Activated T-cell treated with anti-CD3 and anti-CD28 coated beads, Interleukin-2, amount 50 U/mL, for 4 hours (primary cell): Measurements from ENCODE around the gene IL6R. TPM values are rescaled to one million over a fixed set of nuclear protein-coding genes. Genes with fewer than 3 reads are reported as not detected.
A peak's percentile ranks its signal among the peaks of the same experiment; 100 is the strongest.
"Not testable (repeated sequence)": the region's sequence is repeated elsewhere in the genome, so short reads cannot be mapped to it uniquely, and the experiment has no call there.

Source experiments
- ATAC-seq, 2 donors: fragments of 200-7000 bp; cut with Tn5 transposase; one replicate each; pipeline ENCODE4 v1.10.0; 2021
- DNase-seq: peaks from one replicate; pipeline ENCODE4 v3.0.0-alpha.2; 2020
- H3K27me3 Mint-ChIP-seq: one replicate; pipeline ENCODE4 v1.8.0; 2021; ENCODE audit warnings: low read depth, mixed read lengths
- H3K36me3 Mint-ChIP-seq: one replicate; pipeline ENCODE4 v1.8.0; 2022; ENCODE audit warnings: mixed read lengths; ENCODE audit not compliant: insufficient read depth
- H3K4me1 Mint-ChIP-seq: one replicate; pipeline ENCODE4 v1.8.0; 2021; ENCODE audit warnings: low read depth, mixed read lengths
- H3K4me3 Mint-ChIP-seq: one replicate; pipeline ENCODE4 v1.8.0; 2021; ENCODE audit warnings: mild to moderate bottlenecking, moderate library complexity, mixed read lengths
- H3K9me3 Mint-ChIP-seq: one replicate; pipeline ENCODE4 v1.8.0; 2021; ENCODE audit warnings: mixed read lengths
- total RNA-seq, 3 donors: library from RNA; stranded (reverse); gene quantifications; one replicate each; pipeline ENCODE4 v1.2.1, GENCODE V29; 2021

Gene IL6R
- total RNA-seq, 3 donors from 2014 or later = 20.7 to 28.7 (median 24.1) TPM

- ATAC-seq (no peak), DNase-seq (no peak)
- H3K9me3 Mint-ChIP-seq = no peaks in the 10 kb centered on the region
- H3K27me3 Mint-ChIP-seq = no peaks in the 10 kb centered on the region
- H3K4me1 Mint-ChIP-seq = peaks cover 2% of the 10 kb centered on the region
- H3K4me3 Mint-ChIP-seq = no peak overlapping the region
- no peaks in the 10 kb centered on the region for H3K36me3 Mint-ChIP-seq
These were observed 79.0 kb downstream of the IL6R start for GRCh38 chr1:154483941-154484803.

- no peak for ATAC-seq
- no peaks in the 10 kb centered on the region for H3K36me3 Mint-ChIP-seq
These were observed 80.0 kb downstream of the IL6R start for GRCh38 chr1:154485106-154485505.

DNA sequence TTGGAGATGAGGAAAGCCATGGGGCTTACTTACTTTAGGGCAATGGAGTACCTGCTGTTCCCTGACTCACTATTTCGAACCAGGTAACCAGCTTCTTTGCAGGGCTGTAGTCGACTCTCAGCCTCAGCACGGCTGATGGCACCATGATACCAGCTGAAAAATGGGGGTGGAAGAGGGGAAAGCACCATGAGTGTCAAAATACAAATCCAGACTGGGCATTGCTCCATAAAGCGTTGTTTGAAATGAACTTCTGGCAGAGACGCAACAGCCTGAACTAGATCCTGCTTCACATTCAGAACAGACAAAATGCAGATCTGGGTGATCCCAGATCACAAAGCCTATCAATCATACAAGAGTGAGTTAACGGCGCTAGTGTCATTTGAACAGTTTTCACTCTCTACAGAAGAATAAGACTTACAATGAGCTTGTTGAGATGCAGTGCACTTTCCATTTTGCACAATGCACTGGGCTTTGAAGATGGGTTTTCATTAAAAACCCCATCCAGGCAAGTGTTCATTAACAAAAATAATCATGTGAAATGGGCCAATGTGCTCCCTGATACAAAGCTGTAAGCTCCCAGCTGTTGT is 80.9 kb downstream of the IL6R start:
- Mint-ChIP-seq H3K4me3 (no peak overlapping the region), H3K27me3 (no peaks in the 10 kb centered on the region), H3K9me3 (no peaks in the 10 kb centered on the region), H3K4me1 (peaks cover 3% of the 10 kb centered on the region), H3K36me3 (no peaks in the 10 kb centered on the region)
- DNase-seq = no peak
- no peak for ATAC-seq

More at GRCh38 chr1:154485106-154485505, 80.0 kb downstream of the IL6R start:
- DNase-seq = no peak
- Mint-ChIP-seq H3K4me3 (no peak overlapping the region), H3K9me3 (no peaks in the 10 kb centered on the region), H3K4me1 (no peaks in the 10 kb centered on the region), H3K27me3 (no peaks in the 10 kb centered on the region)

DNA sequence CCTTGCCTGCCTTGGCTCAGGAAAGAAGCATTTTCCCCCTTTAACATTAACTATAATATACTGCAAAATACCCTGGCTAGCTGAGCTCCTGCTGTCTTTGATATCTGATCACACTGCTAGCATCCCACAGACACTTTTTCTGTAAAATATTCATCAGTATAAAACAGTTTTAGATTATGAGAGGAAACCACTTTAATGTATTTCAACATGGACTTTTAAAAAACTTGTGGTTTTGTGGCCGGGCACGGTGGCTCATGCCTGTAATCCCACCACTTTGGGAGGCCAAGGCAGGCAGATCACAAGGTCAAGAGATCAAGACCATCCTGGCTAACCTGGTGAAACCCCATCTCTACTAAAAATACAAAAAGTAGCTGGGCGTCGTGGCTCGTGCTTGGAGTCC is 81.6 kb downstream of the IL6R start:
- not testable (repeated sequence) for DNase-seq, H3K36me3 Mint-ChIP-seq, H3K4me3 Mint-ChIP-seq, H3K4me1 Mint-ChIP-seq, H3K9me3 Mint-ChIP-seq, H3K27me3 Mint-ChIP-seq, ATAC-seq

GRCh38 chr1:154488922-154489321 is 83.8 kb downstream of the IL6R start:
- Mint-ChIP-seq H3K4me3 (no peak overlapping the region), H3K27me3 (no peaks in the 10 kb centered on the region), H3K9me3 (no peaks in the 10 kb centered on the region), H3K36me3 (no peaks in the 10 kb centered on the region), H3K4me1 (peaks cover 25% of the 10 kb centered on the region)
- ATAC-seq = no peak
- DNase-seq = no peak

DNA sequence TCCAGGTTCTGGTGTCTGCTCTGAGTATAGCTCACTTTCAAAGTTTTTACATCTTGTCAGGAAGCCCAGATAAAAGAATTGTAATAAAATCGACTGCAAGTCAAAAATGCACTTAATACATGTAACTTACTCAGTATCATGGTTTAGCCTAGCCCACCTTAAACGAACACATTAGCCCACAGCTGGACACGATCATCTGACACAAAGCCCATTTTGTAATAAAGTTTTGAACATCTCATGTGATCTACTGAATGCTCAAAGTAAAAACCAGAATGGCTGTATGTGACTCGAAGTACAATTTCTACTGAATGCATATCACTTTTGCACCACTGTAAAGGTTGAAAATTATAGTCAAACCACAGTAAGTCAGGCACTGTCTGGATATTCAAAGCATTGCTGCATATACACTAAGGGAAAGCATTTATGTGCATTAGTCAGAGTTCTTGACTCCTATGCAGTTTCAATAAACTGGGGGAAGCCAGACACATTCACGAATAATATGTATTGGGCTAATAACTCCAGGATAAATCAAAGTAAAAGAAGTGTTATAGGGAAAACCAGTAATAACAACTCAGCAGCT is 84.6 kb downstream of the IL6R start:
- Mint-ChIP-seq H3K36me3 (no peaks in the 10 kb centered on the region), H3K4me1 (peaks cover 26% of the 10 kb centered on the region), H3K9me3 (no peaks in the 10 kb centered on the region), H3K27me3 (no peaks in the 10 kb centered on the region), H3K4me3 (no peak overlapping the region)
- ATAC-seq (no peak), DNase-seq (no peak)

DNA sequence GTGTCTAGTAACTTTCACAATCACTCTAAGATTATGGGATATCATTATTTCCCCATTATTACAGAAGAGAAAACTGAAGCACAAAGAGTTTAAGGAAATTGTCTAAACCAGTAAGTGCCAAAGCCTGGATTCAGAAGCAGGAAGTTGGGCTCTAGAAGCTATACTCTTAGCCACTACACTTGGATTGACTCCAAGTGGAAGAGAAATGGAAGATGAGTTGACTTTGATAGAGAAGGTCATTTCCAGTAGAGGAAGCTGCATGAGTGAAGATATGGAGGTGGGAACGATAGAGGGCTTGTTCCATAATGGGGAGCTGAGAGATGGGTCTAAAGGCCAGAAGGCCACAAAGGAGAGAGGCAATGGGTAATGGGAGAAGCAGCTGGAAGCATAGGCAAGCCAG is 85.2 kb downstream of the IL6R start:
- no peaks in the 10 kb centered on the region for H3K27me3 Mint-ChIP-seq
- no peaks in the 10 kb centered on the region for H3K36me3 Mint-ChIP-seq
- no peaks in the 10 kb centered on the region for H3K9me3 Mint-ChIP-seq
- DNase-seq (no peak), ATAC-seq (no peak)
- H3K4me1 Mint-ChIP-seq = peaks cover 26% of the 10 kb centered on the region
- no peak overlapping the region for H3K4me3 Mint-ChIP-seq

DNA sequence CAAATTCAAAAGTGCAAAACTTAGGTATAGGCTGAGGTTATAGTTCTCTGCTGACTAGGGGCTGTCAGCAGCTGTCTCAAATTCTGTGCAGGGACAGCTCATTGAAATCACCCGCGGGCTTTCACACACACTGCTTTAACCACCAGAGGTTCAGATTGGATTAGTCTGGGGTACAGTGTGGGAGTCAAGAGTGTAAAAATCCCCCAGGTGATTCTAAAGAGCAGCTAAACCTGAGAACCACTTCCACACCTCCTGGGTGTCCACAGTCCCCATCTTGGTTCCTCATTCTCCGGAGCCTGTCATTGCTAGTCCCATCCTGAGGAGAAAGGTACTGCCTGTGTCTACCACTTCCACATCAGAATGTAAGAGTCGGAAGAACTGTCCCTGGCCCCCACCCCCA is 87.0 kb downstream of the IL6R start:
- Mint-ChIP-seq H3K4me1 (peaks cover 41% of the 10 kb centered on the region), H3K9me3 (no peaks in the 10 kb centered on the region), H3K4me3 (no peak overlapping the region), H3K36me3 (no peaks in the 10 kb centered on the region), H3K27me3 (no peaks in the 10 kb centered on the region)
- DNase-seq (no peak), ATAC-seq (peak in 1 of 2 donors; percentile 28)

GRCh38 chr1:154493276-154493675 is 88.1 kb downstream of the IL6R start:
- Mint-ChIP-seq H3K4me3 (no peak overlapping the region), H3K36me3 (no peaks in the 10 kb centered on the region), H3K27me3 (no peaks in the 10 kb centered on the region), H3K9me3 (no peaks in the 10 kb centered on the region), H3K4me1 (peaks cover 42% of the 10 kb centered on the region)
- DNase-seq (no peak), ATAC-seq (no peak)

- Mint-ChIP-seq H3K4me1 (peaks cover 40% of the 10 kb centered on the region), H3K4me3 (no peak overlapping the region), H3K36me3 (no peaks in the 10 kb centered on the region), H3K9me3 (no peaks in the 10 kb centered on the region), H3K27me3 (peaks cover 7% of the 10 kb centered on the region)
- ATAC-seq = no peak
- DNase-seq = no peak
These were observed 90.5 kb downstream of the IL6R start for GRCh38 chr1:154495496-154496273.

- H3K4me1 Mint-ChIP-seq = peaks cover 42% of the 10 kb centered on the region
- H3K4me3 Mint-ChIP-seq = no peak overlapping the region
These were observed 91.2 kb downstream of the IL6R start for GRCh38 chr1:154496383-154496782.

DNA sequence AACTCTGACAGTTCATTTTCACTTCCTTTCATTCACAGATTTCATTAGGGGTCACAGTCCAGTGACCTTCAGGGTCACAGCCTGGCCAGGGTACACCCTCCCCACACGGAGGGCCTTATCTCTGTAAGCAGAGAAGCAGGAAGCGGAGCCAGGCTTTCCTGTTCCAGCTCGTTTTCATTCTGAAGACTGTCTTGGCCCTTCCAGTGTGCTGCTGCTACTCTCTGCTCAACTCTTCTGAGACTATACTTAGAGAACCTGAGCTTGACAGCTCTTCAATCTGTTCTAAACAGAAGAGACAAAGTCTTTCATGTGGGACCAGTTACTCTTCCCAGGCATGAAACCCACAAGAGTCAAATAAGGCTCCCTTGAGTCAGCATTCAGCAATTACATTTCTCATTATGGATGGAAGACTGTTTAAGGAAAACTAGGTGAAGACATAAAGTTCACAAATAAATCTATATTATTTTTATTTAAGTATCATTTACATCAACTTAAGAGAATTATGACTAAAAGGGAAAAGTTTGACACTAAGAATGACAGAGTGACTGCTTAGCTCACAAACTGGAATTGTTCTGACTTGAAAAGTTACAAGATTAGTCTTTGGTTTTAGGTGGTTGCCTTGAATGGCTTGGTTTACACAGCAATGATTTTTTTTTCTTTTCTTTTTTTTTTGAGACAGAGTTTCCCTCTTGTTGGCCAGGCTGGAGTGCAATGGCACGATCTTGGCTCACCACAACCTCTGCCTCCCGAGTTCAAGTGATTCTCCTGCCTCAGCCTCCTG is 92.1 kb downstream of the IL6R start:
- Mint-ChIP-seq H3K36me3 (no peaks in the 10 kb centered on the region), H3K4me1 (peaks cover 37% of the 10 kb centered on the region), H3K9me3 (no peaks in the 10 kb centered on the region), H3K4me3 (no peak overlapping the region), H3K27me3 (peaks cover 15% of the 10 kb centered on the region)
- DNase-seq (no peak), ATAC-seq (peak; percentile 59 to 62)

More at GRCh38 chr1:154496383-154496782, 91.2 kb downstream of the IL6R start:
- no peak for DNase-seq
- H3K27me3 Mint-ChIP-seq = peaks cover 14% of the 10 kb centered on the region
- H3K36me3 Mint-ChIP-seq = no peaks in the 10 kb centered on the region
- no peaks in the 10 kb centered on the region for H3K9me3 Mint-ChIP-seq
- no peak for ATAC-seq

DNA sequence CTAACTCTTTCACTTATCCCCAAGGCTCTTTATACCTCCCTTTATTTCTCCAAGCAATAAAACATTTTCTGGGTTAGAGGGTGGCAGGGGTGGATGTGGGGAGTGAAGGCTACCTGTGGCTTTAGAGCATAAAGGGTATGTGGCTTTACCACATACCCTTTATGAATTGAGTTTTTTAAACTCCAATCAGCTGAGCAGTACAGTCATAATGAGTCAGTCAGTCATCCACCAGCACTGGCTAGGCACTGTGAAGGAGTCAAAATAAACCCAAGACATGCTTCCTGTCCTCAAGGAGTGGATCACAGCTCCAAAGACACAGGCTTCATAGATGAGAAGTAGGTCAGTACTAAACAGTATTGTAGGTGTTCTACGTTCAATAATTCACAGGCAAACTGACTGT is 94.3 kb downstream of the IL6R start:
- Mint-ChIP-seq H3K9me3 (no peaks in the 10 kb centered on the region), H3K4me3 (no peak overlapping the region), H3K36me3 (no peaks in the 10 kb centered on the region), H3K27me3 (peaks cover 33% of the 10 kb centered on the region), H3K4me1 (peaks cover 22% of the 10 kb centered on the region)
- ATAC-seq (peak; percentile 27 to 46), DNase-seq (no peak)

GRCh38 chr1:154500533-154500932 is 95.4 kb downstream of the IL6R start:
- DNase-seq (no peak), ATAC-seq (no peak)
- Mint-ChIP-seq H3K4me3 (no peak overlapping the region), H3K4me1 (peaks cover 20% of the 10 kb centered on the region), H3K27me3 (peaks cover 40% of the 10 kb centered on the region), H3K36me3 (no peaks in the 10 kb centered on the region), H3K9me3 (no peaks in the 10 kb centered on the region)
